ENCODE data around the gene KRTAP6-3. TPM values are rescaled to one million over a fixed set of nuclear protein-coding genes. Genes with fewer than 3 reads are reported as not detected.

Gene KRTAP6-3
- total and polyA plus RNA-seq, 2 of the 13 experiments (the other 11 are each of a cell fraction or from before 2014, with no cell fraction given), result not detected

DNA sequence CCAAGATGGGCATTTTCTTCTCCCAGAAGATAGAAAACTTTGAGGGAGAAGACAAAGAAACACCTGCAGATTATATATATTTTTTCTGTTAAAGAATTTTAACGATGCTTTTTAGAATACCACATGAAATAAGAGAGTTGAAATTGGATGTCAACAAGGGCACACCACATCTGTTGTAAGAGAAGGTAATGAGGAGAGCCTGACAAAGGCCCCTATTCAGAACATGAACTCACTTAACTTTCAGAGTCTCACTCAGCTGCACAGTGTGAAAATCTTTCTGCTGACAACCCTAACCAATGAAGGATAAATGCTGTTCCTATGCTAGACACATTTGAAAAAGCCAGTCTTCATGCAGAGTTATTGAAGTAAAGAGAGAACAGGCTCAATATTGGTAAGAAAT lies 9.4 kb upstream of the KRTAP6-3 start:
- Histone ChIP-seq H3K4me2 (ENCODE audit: low read depth, low read length) (no peak overlapping the region), H3K9me3 (ENCODE audit: low read length) (peaks cover 76% of the 10 kb centered on the region), H3K27ac (ENCODE audit: extremely low read length, insufficient read depth, low read length) (no peak overlapping the region), H2AFZ (ENCODE audit: low read length) (no peak overlapping the region), H3K27me3 (ENCODE audit: control insufficient read depth in 1 of 2, insufficient read depth in 2 of 2, low read length in 2 of 2) (no peaks in the 10 kb centered on the region), H3K9ac (ENCODE audit: insufficient read depth, low read depth, low read length) (no peak overlapping the region), H3K36me3 (replicated peaks in 1 of 2; ENCODE audit: control insufficient read depth in 1 of 2, insufficient read depth in 2 of 2, low read length in 2 of 2) (no peaks in the 10 kb centered on the region), H4K20me1 (ENCODE audit: insufficient read depth, low read length) (no peaks in the 10 kb centered on the region), H3K4me1 (ENCODE audit: insufficient read depth, low read length) (no peaks in the 10 kb centered on the region), H3K4me3 (replicated peaks in 1 of 3; ENCODE audit: insufficient read depth in 1 of 3, low read depth in 2 of 3, low read length in 3 of 3) (no peak overlapping the region), H3K79me2 (ENCODE audit: insufficient read depth, low read length) (no peaks in the 10 kb centered on the region)
- ATAC-seq (no peak), FAIRE-seq (no peak), DNase-seq (ENCODE audit: low spot score) (no peak)
- in situ Hi-C loops (cut with HindIII; ENCODE audit: extremely low pct_ligation_motif_present, low pct_unique_long_range_greater_than_20kb), result no loop called here
- 0% methylated on average over 1 of the region's 1 CpG for WGBS (ENCODE audit: low lambda C conversion rate)
- CTCF ChIA-PET (ENCODE audit: low intra/inter-chr PET ratio, low total read pairs), result no interaction called here
- no peak for TF ChIP-seq CBFB (CRISPR knock-in tag; IDR thresholded peaks at IDR 0.05)
- TF ChIP-seq MED13 (CRISPR knock-in tag; IDR thresholded peaks at IDR 0.05), result no peak
- no peak for TF ChIP-seq TAF15 (IDR thresholded peaks at IDR 0.05; ENCODE audit: low read depth, low read length, poor library complexity, severe bottlenecking)
- TF ChIP-seq CEBPG (CRISPR knock-in tag; IDR thresholded peaks at IDR 0.05), result no peak
- TF ChIP-seq, protein P1, sequence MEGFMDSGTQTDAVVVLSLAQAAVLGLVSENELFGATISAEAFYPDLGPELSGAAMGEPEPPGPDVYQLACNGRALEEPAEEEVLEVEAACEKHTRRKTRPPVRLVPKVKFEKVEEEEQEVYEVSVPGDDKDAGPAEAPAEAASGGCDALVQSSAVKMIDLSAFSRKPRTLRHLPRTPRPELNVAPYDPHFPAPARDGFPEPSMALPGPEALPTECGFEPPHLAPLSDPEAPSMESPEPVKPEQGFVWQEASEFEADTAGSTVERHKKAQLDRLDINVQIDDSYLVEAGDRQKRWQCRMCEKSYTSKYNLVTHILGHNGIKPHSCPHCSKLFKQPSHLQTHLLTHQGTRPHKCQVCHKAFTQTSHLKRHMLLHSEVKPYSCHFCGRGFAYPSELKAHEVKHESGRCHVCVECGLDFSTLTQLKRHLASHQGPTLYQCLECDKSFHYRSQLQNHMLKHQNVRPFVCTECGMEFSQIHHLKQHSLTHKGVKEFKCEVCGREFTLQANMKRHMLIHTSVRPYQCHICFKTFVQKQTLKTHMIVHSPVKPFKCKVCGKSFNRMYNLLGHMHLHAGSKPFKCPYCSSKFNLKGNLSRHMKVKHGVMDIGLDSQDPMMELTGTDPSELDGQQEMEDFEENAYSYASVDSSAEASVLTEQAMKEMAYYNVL (CRISPR knock-in tag; IDR thresholded peaks at IDR 0.05; ENCODE audit: borderline replicate concordance), result no peak
- intact Hi-C loops (cut with micrococcal nuclease; ENCODE audit: unreplicated experiment), result no loop called here
- POLR2A ChIA-PET, result no interaction called here
- BruUV-seq (replicated peaks), result no TSS peak

- Histone ChIP-seq H3K79me2 (ENCODE audit: insufficient read depth, low read length) (no peaks in the 10 kb centered on the region), H3K36me3 (replicated peaks in 1 of 2; ENCODE audit: control insufficient read depth in 1 of 2, insufficient read depth in 2 of 2, low read length in 2 of 2) (no peaks in the 10 kb centered on the region), H3K9ac (ENCODE audit: insufficient read depth, low read depth, low read length) (no peak within 1 kb of the TSS), H4K20me1 (ENCODE audit: insufficient read depth, low read length) (no peaks in the 10 kb centered on the region), H3K4me1 (ENCODE audit: insufficient read depth, low read length) (no peaks in the 10 kb centered on the region), H3K9me3 (ENCODE audit: low read length) (peaks cover 82% of the 10 kb centered on the region), H3K4me3 (replicated peaks in 1 of 3; ENCODE audit: insufficient read depth in 1 of 3, low read depth in 2 of 3, low read length in 3 of 3) (no peak within 1 kb of the TSS), H3K4me2 (ENCODE audit: low read depth, low read length) (no peak within 1 kb of the TSS), H2AFZ (ENCODE audit: low read length) (no peak within 1 kb of the TSS), H3K27me3 (ENCODE audit: control insufficient read depth in 1 of 2, insufficient read depth in 2 of 2, low read length in 2 of 2) (no peaks in the 10 kb centered on the region), H3K27ac (ENCODE audit: extremely low read length, insufficient read depth, low read length) (no peak within 1 kb of the TSS)
- TF ChIP-seq HMGXB4 (CRISPR knock-in tag; IDR thresholded peaks at IDR 0.05; ENCODE audit: borderline replicate concordance in 1 of 2, low read depth in 1 of 2) (no peak), ZNF263 (CRISPR knock-in tag; IDR thresholded peaks at IDR 0.05) (no peak), ZNF850 (CRISPR knock-in tag; conservative IDR thresholded peaks at IDR 0.05) (no peak)
- FAIRE-seq (no peak), ATAC-seq (no peak), DNase-seq (ENCODE audit: low spot score) (no peak)
- intact Hi-C loops (cut with micrococcal nuclease; ENCODE audit: unreplicated experiment) (no loop called here), in situ Hi-C loops (cut with HindIII; ENCODE audit: extremely low pct_ligation_motif_present, low pct_unique_long_range_greater_than_20kb) (no loop called here)
- no TSS peak for BruUV-seq (replicated peaks)
- CTCF ChIA-PET (ENCODE audit: low intra/inter-chr PET ratio, low total read pairs), result no interaction called here
- POLR2A ChIA-PET, result no interaction called here
Observed at GRCh38 chr21:30590297-30590696, 1.9 kb upstream of the KRTAP6-3 start, which contains the start of gene KRTAP22-2. Gene KRTAP22-2, minus strand, starts transcription at chr21:30590397.
